ENCODE data around the gene PPP1R1A.

The PPP1R1A gene

GRCh38 chr12:54629925-54630324 is 41.5 kb upstream of the PPP1R1A start:
- Histone ChIP-seq H3K23ac (ENCODE audit: low read depth, low read length, poor library complexity) (no peak overlapping the region), H3K79me1 (ENCODE audit: low read depth, low read length) (no peaks in the 10 kb centered on the region), H2BK5ac (ENCODE audit: low read length) (no peak overlapping the region), H3K9ac (ENCODE audit: low read depth, low read length, poor library complexity) (no peak overlapping the region), H3K4ac (ENCODE audit: low read length) (no peak overlapping the region), H3K27ac (replicated peaks; ENCODE audit: low read length) (no peak overlapping the region), H3K4me1 (ENCODE audit: control insufficient read depth in 2 of 2, insufficient read depth in 1 of 2, low read depth in 1 of 2, low read length in 2 of 2) (peaks cover 0 to 10% of the 10 kb centered on the region in 2 donors), H2BK120ac (ENCODE audit: low read depth, low read length) (no peak overlapping the region), H2AFZ (ENCODE audit: low read length) (no peak overlapping the region), H4K8ac (ENCODE audit: low read depth, low read length) (no peak overlapping the region), H3K9me3 (replicated peaks in 1 of 2; ENCODE audit: control insufficient read depth in 2 of 2, insufficient read depth in 1 of 2, low read depth in 1 of 2, low read length in 2 of 2) (peaks cover 0 to 3% of the 10 kb centered on the region in 2 donors), H3K4me2 (ENCODE audit: insufficient read depth, low read length, poor library complexity, severe bottlenecking) (no peak overlapping the region), H2BK12ac (ENCODE audit: low read length) (no peak overlapping the region), H3K4me3 (ENCODE audit: low read length in 2 of 2) (no peak overlapping the region), H2BK15ac (ENCODE audit: low read length) (no peak overlapping the region), H3K14ac (ENCODE audit: low read length) (no peak overlapping the region), H4K91ac (ENCODE audit: low read depth, low read length, poor library complexity) (no peak overlapping the region), H3K18ac (ENCODE audit: low read length) (no peak overlapping the region), H2AK5ac (ENCODE audit: low read depth, low read length) (no peak overlapping the region), H3K36me3 (replicated peaks in 1 of 2; ENCODE audit: control insufficient read depth in 2 of 2, insufficient read depth in 2 of 2, low read length in 2 of 2) (no peaks in the 10 kb centered on the region), H3K27me3 (ENCODE audit: control insufficient read depth in 3 of 3, insufficient read depth in 3 of 3, low read depth in 1 of 3, low read length in 3 of 3) (no peaks in the 10 kb centered on the region)
- no peak for DNase-seq (ENCODE audit: low spot score)
- no CpG with 5 or more reads among the region's 2 CpGs for WGBS, 2 donors (ENCODE audit: extremely low coverage in 2 of 2, insufficient read length in 2 of 2, insufficient replicate concordance in 1 of 2)

- no peak overlapping the region for H3K9ac ChIP-seq (ENCODE audit: low read depth, low read length, poor library complexity)
- no peak overlapping the region for H3K4me3 ChIP-seq (ENCODE audit: low read length in 2 of 2)
- no peak overlapping the region for H2BK120ac ChIP-seq (ENCODE audit: low read depth, low read length)
- no peak overlapping the region for H3K27ac ChIP-seq (replicated peaks; ENCODE audit: low read length)
- H3K18ac ChIP-seq (ENCODE audit: low read length): no peak overlapping the region
- H3K4ac ChIP-seq (ENCODE audit: low read length): no peak overlapping the region
- no peak overlapping the region for H2AK5ac ChIP-seq (ENCODE audit: low read depth, low read length)
- H3K9me3 ChIP-seq (replicated peaks in 1 of 2; ENCODE audit: control insufficient read depth in 2 of 2, insufficient read depth in 1 of 2, low read depth in 1 of 2, low read length in 2 of 2): peaks cover 0 to 3% of the 10 kb centered on the region in 2 donors
- no peaks in the 10 kb centered on the region for H3K36me3 ChIP-seq (replicated peaks in 1 of 2; ENCODE audit: control insufficient read depth in 2 of 2, insufficient read depth in 2 of 2, low read length in 2 of 2)
- H2BK5ac ChIP-seq (ENCODE audit: low read length): no peak overlapping the region
- H3K4me2 ChIP-seq (ENCODE audit: insufficient read depth, low read length, poor library complexity, severe bottlenecking): no peak overlapping the region
- no peak overlapping the region for H4K91ac ChIP-seq (ENCODE audit: low read depth, low read length, poor library complexity)
- H2BK15ac ChIP-seq (ENCODE audit: low read length): no peak overlapping the region
- H3K4me1 ChIP-seq (ENCODE audit: control insufficient read depth in 2 of 2, insufficient read depth in 1 of 2, low read depth in 1 of 2, low read length in 2 of 2): peaks cover 0 to 10% of the 10 kb centered on the region in 2 donors
- H3K14ac ChIP-seq (ENCODE audit: low read length): no peak overlapping the region
- no peaks in the 10 kb centered on the region for H3K79me1 ChIP-seq (ENCODE audit: low read depth, low read length)
- no peak overlapping the region for H3K23ac ChIP-seq (ENCODE audit: low read depth, low read length, poor library complexity)
- no peaks in the 10 kb centered on the region for H3K27me3 ChIP-seq (ENCODE audit: control insufficient read depth in 3 of 3, insufficient read depth in 3 of 3, low read depth in 1 of 3, low read length in 3 of 3)
- no peak for DNase-seq (ENCODE audit: low spot score)
- H4K8ac ChIP-seq (ENCODE audit: low read depth, low read length): no peak overlapping the region
- WGBS, 2 donors (ENCODE audit: extremely low coverage in 2 of 2, insufficient read length in 2 of 2, insufficient replicate concordance in 1 of 2): no CpG with 5 or more reads among the region's 3 CpGs
- no peak overlapping the region for H2AFZ ChIP-seq (ENCODE audit: low read length)
- no peak overlapping the region for H2BK12ac ChIP-seq (ENCODE audit: low read length)
These were observed 39.9 kb upstream of the PPP1R1A start for GRCh38 chr12:54628186-54628846.

- DNase-seq (ENCODE audit: low spot score): no peak
- Histone ChIP-seq H3K23ac (ENCODE audit: low read depth, low read length, poor library complexity) (no peak overlapping the region), H3K4me2 (ENCODE audit: insufficient read depth, low read length, poor library complexity, severe bottlenecking) (no peak overlapping the region), H3K9ac (ENCODE audit: low read depth, low read length, poor library complexity) (no peak overlapping the region), H3K4me1 (ENCODE audit: control insufficient read depth in 2 of 2, insufficient read depth in 1 of 2, low read depth in 1 of 2, low read length in 2 of 2) (peaks cover 0 to 5% of the 10 kb centered on the region in 2 donors), H2AK5ac (ENCODE audit: low read depth, low read length) (no peak overlapping the region), H3K27me3 (ENCODE audit: control insufficient read depth in 3 of 3, insufficient read depth in 3 of 3, low read depth in 1 of 3, low read length in 3 of 3) (no peaks in the 10 kb centered on the region), H3K79me1 (ENCODE audit: low read depth, low read length) (no peaks in the 10 kb centered on the region), H3K4me3 (ENCODE audit: low read length in 2 of 2) (no peak overlapping the region), H2BK5ac (ENCODE audit: low read length) (no peak overlapping the region), H2BK12ac (ENCODE audit: low read length) (no peak overlapping the region), H2BK15ac (ENCODE audit: low read length) (no peak overlapping the region), H3K36me3 (replicated peaks in 1 of 2; ENCODE audit: control insufficient read depth in 2 of 2, insufficient read depth in 2 of 2, low read length in 2 of 2) (no peaks in the 10 kb centered on the region), H4K91ac (ENCODE audit: low read depth, low read length, poor library complexity) (no peak overlapping the region), H3K9me3 (replicated peaks in 1 of 2; ENCODE audit: control insufficient read depth in 2 of 2, insufficient read depth in 1 of 2, low read depth in 1 of 2, low read length in 2 of 2) (peaks cover 0 to 3% of the 10 kb centered on the region in 2 donors), H3K4ac (ENCODE audit: low read length) (no peak overlapping the region), H3K18ac (ENCODE audit: low read length) (no peak overlapping the region), H2AFZ (ENCODE audit: low read length) (no peak overlapping the region), H2BK120ac (ENCODE audit: low read depth, low read length) (no peak overlapping the region), H3K14ac (ENCODE audit: low read length) (no peak overlapping the region), H4K8ac (ENCODE audit: low read depth, low read length) (no peak overlapping the region), H3K27ac (replicated peaks; ENCODE audit: low read length) (no peak overlapping the region)
- WGBS, 2 donors (ENCODE audit: extremely low coverage in 2 of 2, insufficient read length in 2 of 2, insufficient replicate concordance in 1 of 2): no CpG with 5 or more reads among the region's 3 CpGs
These were observed 38.8 kb upstream of the PPP1R1A start for GRCh38 chr12:54627304-54627703.

GRCh38 chr12:54625598-54625997 is 37.1 kb upstream of the PPP1R1A start:
- no peak overlapping the region for H3K18ac ChIP-seq (ENCODE audit: low read length)
- H2BK15ac ChIP-seq (ENCODE audit: low read length): no peak overlapping the region
- H2BK12ac ChIP-seq (ENCODE audit: low read length): no peak overlapping the region
- no peak overlapping the region for H3K23ac ChIP-seq (ENCODE audit: low read depth, low read length, poor library complexity)
- H2AFZ ChIP-seq (ENCODE audit: low read length): no peak overlapping the region
- H3K4me1 ChIP-seq (ENCODE audit: control insufficient read depth in 2 of 2, insufficient read depth in 1 of 2, low read depth in 1 of 2, low read length in 2 of 2): peaks cover 0 to 2% of the 10 kb centered on the region in 2 donors
- H3K4me2 ChIP-seq (ENCODE audit: insufficient read depth, low read length, poor library complexity, severe bottlenecking): no peak overlapping the region
- no peak overlapping the region for H3K9ac ChIP-seq (ENCODE audit: low read depth, low read length, poor library complexity)
- no peaks in the 10 kb centered on the region for H3K36me3 ChIP-seq (replicated peaks in 1 of 2; ENCODE audit: control insufficient read depth in 2 of 2, insufficient read depth in 2 of 2, low read length in 2 of 2)
- H2AK5ac ChIP-seq (ENCODE audit: low read depth, low read length): no peak overlapping the region
- H4K91ac ChIP-seq (ENCODE audit: low read depth, low read length, poor library complexity): no peak overlapping the region
- H3K27me3 ChIP-seq (ENCODE audit: control insufficient read depth in 3 of 3, insufficient read depth in 3 of 3, low read depth in 1 of 3, low read length in 3 of 3): no peaks in the 10 kb centered on the region
- no peak overlapping the region for H4K8ac ChIP-seq (ENCODE audit: low read depth, low read length)
- H3K4ac ChIP-seq (ENCODE audit: low read length): no peak overlapping the region
- H3K27ac ChIP-seq (replicated peaks; ENCODE audit: low read length): no peak overlapping the region
- H3K9me3 ChIP-seq (replicated peaks in 1 of 2; ENCODE audit: control insufficient read depth in 2 of 2, insufficient read depth in 1 of 2, low read depth in 1 of 2, low read length in 2 of 2): peaks cover 0 to 3% of the 10 kb centered on the region in 2 donors
- no peaks in the 10 kb centered on the region for H3K79me1 ChIP-seq (ENCODE audit: low read depth, low read length)
- no peak overlapping the region for H3K4me3 ChIP-seq (ENCODE audit: low read length in 2 of 2)
- DNase-seq (ENCODE audit: low spot score): no peak
- H2BK120ac ChIP-seq (ENCODE audit: low read depth, low read length): no peak overlapping the region
- H2BK5ac ChIP-seq (ENCODE audit: low read length): no peak overlapping the region
- no peak overlapping the region for H3K14ac ChIP-seq (ENCODE audit: low read length)
